Activated naive CD8-positive, alpha-beta T cell treated with anti-CD3 and anti-CD28 coated beads, Interleukin-2, amount 50 U/mL, for 24 hours (primary cell): Measurements from ENCODE around the gene APLP2.
"Not testable (repeated sequence)": the region's sequence is repeated elsewhere in the genome, so short reads cannot be mapped to it uniquely, and the experiment has no call there.

ENCODE experiments used
- ATAC-seq: fragments of 150-1000 bp; cut with Tn5 transposase; one replicate; pipeline ENCODE4 v1.10.0; 2021
- DNase-seq: peaks from one replicate; pipeline ENCODE4 v3.0.0; 2021
- H3K27ac Mint-ChIP-seq: one replicate; pipeline ENCODE4 v1.8.0; 2021; ENCODE audit warnings: mild to moderate bottlenecking, mixed read lengths
- H3K27me3 Mint-ChIP-seq: one replicate; pipeline ENCODE4 v1.8.0; 2021; ENCODE audit warnings: mixed read lengths
- H3K36me3 Mint-ChIP-seq: one replicate; pipeline ENCODE4 v1.8.0; 2021; ENCODE audit warnings: low read depth, mixed read lengths
- H3K4me1 Mint-ChIP-seq: one replicate; pipeline ENCODE4 v1.8.0; 2021; ENCODE audit warnings: mixed read lengths
- H3K4me3 Mint-ChIP-seq: one replicate; pipeline ENCODE4 v1.8.0; 2021; ENCODE audit warnings: mild to moderate bottlenecking, moderate library complexity, mixed read lengths
- H3K9me3 Mint-ChIP-seq: one replicate; pipeline ENCODE4 v1.8.0; 2021; ENCODE audit warnings: mixed read lengths

The APLP2 gene

DNA sequence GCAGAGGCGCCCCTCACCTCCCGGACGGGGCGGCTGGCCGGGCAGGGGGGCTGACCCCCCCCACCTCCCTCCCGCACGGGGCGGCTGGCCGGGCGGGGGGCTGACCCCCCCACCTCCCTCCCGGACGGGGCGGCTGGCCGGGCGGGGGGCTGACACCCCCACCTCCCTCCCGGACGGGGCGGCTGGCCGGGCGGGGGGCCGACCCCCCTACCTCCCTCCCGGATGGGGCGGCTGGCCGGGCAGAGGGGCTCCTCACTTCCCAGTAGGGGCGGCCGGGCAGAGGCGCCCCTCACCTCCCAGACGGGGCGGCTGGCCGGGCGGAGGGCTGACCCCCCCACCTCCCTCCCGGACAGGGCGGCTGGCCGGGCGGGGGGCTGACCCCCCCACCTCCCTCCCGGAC lies 21.5 kb downstream of the APLP2 start:
- not testable (repeated sequence) for DNase-seq, ATAC-seq, H3K27ac Mint-ChIP-seq, H3K4me3 Mint-ChIP-seq, H3K9me3 Mint-ChIP-seq, H3K27me3 Mint-ChIP-seq, H3K36me3 Mint-ChIP-seq
- H3K4me1 Mint-ChIP-seq, result peaks cover 16% of the 10 kb centered on the region

DNA sequence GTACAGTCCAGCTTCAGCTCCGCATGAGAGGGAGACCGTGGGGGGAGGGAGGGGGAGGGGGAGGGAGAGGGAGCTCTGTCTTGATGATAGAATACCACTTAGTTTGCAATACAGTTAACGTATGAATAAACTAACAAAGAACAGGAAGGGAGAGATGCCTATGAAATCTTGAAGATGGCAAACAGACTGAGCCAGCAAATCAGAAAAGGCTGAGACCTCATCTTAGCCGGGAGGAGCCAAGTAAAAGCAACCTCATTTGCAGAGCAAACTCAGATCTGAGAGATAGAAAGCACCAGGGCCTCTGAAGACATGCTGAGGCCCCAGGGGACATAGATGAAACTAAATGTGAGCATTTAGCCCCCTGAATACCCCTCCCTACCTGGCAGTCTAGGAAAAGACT lies 23.0 kb downstream of the APLP2 start:
- ATAC-seq (no peak), DNase-seq (no peak)
- H3K4me1 Mint-ChIP-seq, result peaks cover 10% of the 10 kb centered on the region
- no peak overlapping the region for H3K4me3 Mint-ChIP-seq
- H3K36me3 Mint-ChIP-seq, result no peaks in the 10 kb centered on the region
- no peaks in the 10 kb centered on the region for H3K27me3 Mint-ChIP-seq
- no peak overlapping the region for H3K27ac Mint-ChIP-seq
- H3K9me3 Mint-ChIP-seq, result no peaks in the 10 kb centered on the region

DNA sequence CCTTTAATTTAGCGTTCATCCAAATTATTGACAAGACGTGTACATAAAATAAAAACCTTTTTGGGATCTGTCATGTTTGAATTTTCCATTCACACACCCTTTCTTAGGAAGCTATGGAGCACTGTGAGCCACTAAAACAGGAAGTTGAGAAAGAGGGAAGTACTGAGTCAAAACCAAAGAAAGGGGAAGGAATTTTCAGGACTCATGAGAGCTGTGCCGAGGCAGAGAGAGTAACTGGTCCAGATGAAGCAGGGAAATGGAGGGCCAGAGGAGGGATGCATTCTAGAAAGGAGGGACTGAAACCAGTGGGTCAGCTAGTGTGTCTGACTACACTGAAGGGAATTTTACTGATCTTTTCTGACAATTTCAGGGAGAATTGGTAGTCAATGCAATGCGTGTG lies 24.9 kb downstream of the APLP2 start:
- ATAC-seq, result no peak
- no peak for DNase-seq
- Mint-ChIP-seq H3K4me1 (peaks cover 6% of the 10 kb centered on the region), H3K36me3 (no peaks in the 10 kb centered on the region), H3K27ac (no peak overlapping the region), H3K9me3 (no peaks in the 10 kb centered on the region), H3K4me3 (no peak overlapping the region), H3K27me3 (no peaks in the 10 kb centered on the region)

DNA sequence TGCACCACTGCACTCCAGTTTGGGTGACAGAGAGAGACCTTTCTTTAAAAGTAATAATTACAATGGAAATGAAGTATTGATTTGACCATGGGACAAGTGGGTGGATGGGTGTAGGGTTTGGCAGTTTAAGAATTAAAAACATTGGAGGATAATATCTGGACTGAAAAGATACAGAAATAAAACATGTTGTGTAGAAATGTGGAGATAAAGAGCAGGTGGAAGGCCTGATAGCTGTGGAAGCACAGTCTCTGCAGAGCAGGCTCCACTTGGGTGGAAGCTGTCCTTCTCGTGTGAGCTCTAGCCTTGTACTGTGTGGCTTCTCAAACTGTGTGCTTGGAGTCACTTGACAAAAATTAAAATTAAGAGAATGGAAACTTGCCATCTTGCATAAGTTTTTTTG lies 25.6 kb downstream of the APLP2 start:
- Mint-ChIP-seq H3K27me3 (no peaks in the 10 kb centered on the region), H3K36me3 (no peaks in the 10 kb centered on the region), H3K4me1 (peaks cover 6% of the 10 kb centered on the region), H3K9me3 (no peaks in the 10 kb centered on the region), H3K27ac (no peak overlapping the region), H3K4me3 (no peak overlapping the region)
- DNase-seq, result no peak
- no peak for ATAC-seq

DNA sequence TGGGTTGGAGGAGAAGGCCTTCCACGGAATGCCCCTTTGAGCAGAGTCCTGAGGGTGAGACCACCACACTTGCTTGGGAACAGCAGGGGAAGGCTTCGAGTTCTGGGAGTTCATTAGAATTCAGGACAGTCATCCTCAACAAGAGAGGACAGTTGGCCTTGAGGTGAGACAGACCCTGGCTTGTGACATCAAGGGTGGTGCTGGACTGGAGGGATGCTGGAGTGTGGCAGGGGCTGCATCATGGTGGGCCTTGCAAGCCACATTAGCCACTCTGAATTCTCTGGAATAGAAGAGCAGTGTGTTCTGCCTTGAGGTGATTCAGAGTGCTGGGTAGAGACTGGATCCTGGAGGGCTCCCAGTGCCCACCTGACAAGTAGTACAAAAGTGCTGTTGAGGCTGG lies 26.3 kb downstream of the APLP2 start:
- Mint-ChIP-seq H3K4me3 (no peak overlapping the region), H3K9me3 (no peaks in the 10 kb centered on the region), H3K36me3 (no peaks in the 10 kb centered on the region), H3K27me3 (no peaks in the 10 kb centered on the region), H3K27ac (no peak overlapping the region), H3K4me1 (peaks cover 6% of the 10 kb centered on the region)
- ATAC-seq (no peak), DNase-seq (no peak)

DNA sequence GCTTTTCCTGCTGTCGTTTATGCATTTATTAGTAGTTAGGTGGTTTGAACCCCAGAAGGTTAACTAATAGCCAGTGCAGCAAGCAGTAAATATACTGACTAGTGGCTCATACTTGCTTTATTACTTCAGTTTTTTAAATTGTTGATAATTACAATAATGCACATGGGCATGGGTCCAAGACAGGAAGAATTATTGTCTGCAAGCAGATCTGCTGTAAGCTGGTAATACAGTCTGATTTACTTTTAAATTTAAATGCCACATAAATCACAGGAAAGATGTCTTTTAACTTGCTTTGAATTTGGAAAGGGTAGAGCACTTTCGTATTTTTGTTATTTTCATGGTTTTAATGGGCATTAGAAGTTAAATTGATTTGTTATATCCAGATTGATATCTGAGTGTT lies 27.1 kb downstream of the APLP2 start:
- DNase-seq (no peak), ATAC-seq (no peak)
- Mint-ChIP-seq H3K4me1 (peaks cover 6% of the 10 kb centered on the region), H3K4me3 (no peak overlapping the region), H3K27me3 (no peaks in the 10 kb centered on the region), H3K36me3 (no peaks in the 10 kb centered on the region), H3K27ac (no peak overlapping the region), H3K9me3 (no peaks in the 10 kb centered on the region)

DNA sequence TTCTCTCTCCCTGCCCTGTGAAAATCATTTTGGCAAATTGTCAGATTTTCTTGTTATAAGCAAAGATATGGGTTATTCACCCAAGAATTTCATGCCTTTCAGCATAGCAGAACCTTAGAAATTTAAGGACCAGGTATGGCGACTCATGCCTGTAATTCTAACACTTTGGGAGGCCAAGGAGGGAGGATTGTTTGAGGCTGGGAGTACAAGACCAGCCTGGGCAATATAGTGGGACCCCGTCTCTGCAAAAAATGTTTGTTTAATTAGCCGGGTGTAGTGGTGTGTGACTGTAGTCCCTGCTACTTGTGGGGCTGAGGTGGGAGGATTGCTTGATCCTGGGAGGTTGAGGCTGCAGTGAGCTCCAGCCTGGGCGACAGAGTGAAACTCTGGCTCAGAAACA lies 27.6 kb downstream of the APLP2 start:
- H3K4me1 Mint-ChIP-seq, result peaks cover 7% of the 10 kb centered on the region

DNA sequence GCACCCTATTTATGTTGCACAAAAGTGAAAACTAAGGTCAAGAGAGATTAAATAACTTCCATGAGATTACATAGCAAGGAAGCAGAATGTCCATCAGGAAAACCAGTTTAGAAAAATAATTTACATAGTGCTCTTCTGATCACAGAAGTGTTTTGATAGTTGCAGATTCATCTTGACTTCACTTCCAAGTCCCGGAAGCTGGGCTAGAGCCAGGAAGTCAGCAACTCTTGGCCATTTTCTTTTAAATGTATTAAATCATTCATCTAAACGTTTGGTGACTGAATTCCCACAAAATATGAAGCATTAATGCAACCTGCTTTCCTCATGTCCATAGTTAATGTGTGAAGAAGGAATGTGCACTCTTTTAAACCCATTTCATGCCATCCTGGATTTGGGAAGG lies 29.7 kb downstream of the APLP2 start:
- Mint-ChIP-seq H3K9me3 (no peaks in the 10 kb centered on the region), H3K4me1 (peaks cover 7% of the 10 kb centered on the region), H3K4me3 (no peak overlapping the region), H3K36me3 (no peaks in the 10 kb centered on the region), H3K27ac (no peak overlapping the region), H3K27me3 (no peaks in the 10 kb centered on the region)
- ATAC-seq, result no peak
- no peak for DNase-seq

More for the DNA sequence above, 27.6 kb downstream of the APLP2 start:
- H3K4me3 Mint-ChIP-seq, result no peak overlapping the region
- H3K9me3 Mint-ChIP-seq, result no peaks in the 10 kb centered on the region
- DNase-seq (no peak), ATAC-seq (no peak)
- H3K36me3 Mint-ChIP-seq, result no peaks in the 10 kb centered on the region
- no peaks in the 10 kb centered on the region for H3K27me3 Mint-ChIP-seq
- no peak overlapping the region for H3K27ac Mint-ChIP-seq

DNA sequence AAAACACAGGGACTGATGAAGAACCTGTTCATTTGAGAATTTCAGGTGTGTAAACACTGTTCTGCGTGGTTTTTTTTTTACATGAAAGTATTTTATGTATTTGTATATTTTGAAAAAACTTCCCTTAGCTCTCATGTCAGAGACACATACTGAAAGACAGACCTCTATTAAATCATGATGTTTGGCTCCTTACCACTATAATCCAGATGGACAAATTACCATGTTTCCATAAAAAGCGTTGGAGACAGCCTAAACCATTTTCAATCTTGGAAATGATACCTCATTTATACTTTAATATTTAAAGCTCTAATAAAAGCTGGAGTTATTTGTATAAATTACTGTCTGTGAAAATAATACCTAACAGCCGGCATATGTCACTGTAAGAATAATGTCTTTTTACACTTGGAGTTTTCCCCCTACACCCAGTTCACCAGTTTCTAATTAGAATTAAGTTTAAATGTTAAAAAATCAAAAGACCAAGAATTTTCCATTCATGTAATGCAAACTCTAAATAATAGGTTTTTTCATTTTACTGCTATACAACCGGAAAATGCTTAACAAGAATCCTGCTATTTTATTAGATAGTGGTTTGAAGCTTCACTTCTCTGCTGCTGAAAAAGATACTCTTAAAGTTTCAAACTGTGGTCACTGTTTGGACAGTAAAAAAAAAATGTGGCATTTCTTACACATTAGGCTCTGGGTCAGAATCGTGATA lies 30.8 kb downstream of the APLP2 start:
- no peak for ATAC-seq
- H3K36me3 Mint-ChIP-seq, result no peaks in the 10 kb centered on the region
- no peak overlapping the region for H3K4me3 Mint-ChIP-seq
- H3K4me1 Mint-ChIP-seq, result peaks cover 2% of the 10 kb centered on the region
- no peak for DNase-seq
- H3K27me3 Mint-ChIP-seq, result no peaks in the 10 kb centered on the region
- H3K9me3 Mint-ChIP-seq, result no peaks in the 10 kb centered on the region
- no peak overlapping the region for H3K27ac Mint-ChIP-seq

DNA sequence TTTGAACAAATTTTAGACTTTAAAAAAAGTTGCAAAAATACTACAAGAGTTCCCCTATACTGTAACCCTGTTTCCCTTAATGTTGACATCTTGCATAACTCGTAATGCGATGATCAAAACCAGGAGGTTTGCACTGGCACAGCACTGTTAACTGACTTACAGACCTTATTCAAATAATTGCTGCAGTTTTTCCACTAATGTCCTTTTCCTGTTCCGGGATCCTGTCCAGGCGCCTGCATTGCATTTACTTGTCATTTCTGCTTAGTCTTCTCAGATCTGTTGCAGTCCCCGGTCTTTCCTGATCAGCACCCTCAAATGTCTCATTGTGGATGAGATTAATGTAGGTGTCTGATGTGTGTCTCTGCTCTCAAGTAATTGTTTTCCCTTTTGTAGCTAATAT lies 32.0 kb downstream of the APLP2 start:
- Mint-ChIP-seq H3K4me3 (no peak overlapping the region), H3K27me3 (no peaks in the 10 kb centered on the region), H3K36me3 (peaks cover 6% of the 10 kb centered on the region), H3K27ac (no peak overlapping the region), H3K9me3 (no peaks in the 10 kb centered on the region), H3K4me1 (peaks cover 6% of the 10 kb centered on the region)
- ATAC-seq (no peak), DNase-seq (no peak)

DNA sequence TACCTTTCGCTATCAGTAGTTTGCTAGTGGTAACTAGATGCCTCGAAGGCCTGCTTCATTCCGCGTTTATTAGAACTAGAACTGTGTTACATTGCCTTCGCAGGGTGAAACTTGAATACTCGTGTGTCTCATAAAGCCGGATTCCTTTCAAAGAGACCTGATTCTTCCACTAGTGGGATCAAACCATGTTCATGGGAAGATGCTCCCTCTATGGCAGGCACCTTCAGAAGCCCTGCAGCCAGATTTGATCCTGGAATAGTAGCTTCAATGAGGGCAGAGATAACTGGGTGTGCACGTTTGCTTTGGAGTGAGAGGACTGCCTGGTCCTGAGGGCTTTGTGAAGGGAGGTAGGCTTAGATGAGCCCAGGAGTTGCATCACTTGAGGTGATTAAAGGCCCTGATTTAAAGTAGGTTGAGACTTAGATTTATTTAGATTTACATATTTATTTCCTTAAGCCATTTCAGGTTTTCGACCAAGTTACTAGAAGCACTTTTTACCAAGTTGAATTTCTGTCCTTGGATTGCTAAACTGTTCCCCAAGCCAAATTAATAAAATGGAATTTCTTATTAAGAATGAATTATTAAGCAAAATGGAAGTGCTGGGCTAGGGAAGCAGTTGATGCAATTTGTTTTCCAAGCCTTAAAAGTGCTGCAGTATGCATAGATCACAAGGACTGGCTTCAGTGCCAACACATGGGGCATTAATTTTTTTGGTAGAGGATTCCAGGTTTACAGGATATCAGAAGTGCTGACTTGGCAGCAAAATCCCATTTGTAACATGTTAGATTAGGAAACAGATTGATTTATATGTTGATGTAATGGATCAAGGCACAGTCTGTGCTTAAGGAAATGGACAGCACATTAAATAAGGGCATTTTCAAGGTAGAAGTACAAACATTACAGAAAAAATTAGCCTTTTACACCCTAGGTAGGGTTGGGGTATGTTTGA lies 32.9 kb downstream of the APLP2 start:
- Mint-ChIP-seq H3K36me3 (peaks cover 10% of the 10 kb centered on the region), H3K4me3 (no peak overlapping the region), H3K9me3 (no peaks in the 10 kb centered on the region), H3K4me1 (peaks cover 6% of the 10 kb centered on the region), H3K27me3 (no peaks in the 10 kb centered on the region), H3K27ac (no peak overlapping the region)
- ATAC-seq (no peak), DNase-seq (no peak)

DNA sequence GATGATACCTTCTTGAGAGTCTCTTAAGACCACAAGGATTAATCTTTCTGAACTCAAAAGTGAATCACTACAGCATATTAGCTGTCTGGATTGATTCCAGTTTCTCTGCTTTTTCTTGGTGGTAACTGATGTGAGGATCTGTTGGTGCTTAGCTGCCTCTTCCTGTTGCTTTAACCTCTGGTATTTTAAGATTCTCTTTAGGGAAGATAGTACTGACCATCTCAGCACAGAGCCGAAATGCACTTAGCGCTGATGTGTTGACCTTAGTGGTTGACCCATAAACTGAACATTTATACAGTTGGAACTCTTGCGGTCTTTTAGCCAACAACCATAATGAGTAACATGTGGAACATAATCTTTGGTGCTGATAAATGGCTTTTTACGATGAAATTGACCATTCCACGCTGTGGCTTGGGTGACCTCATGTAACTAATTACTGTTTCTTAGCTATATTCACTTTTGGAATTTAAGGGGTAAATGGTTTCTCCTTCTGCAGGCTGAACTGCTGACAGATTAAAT lies 33.7 kb downstream of the APLP2 start:
- peaks cover 11% of the 10 kb centered on the region for H3K36me3 Mint-ChIP-seq
- ATAC-seq, result no peak

DNA sequence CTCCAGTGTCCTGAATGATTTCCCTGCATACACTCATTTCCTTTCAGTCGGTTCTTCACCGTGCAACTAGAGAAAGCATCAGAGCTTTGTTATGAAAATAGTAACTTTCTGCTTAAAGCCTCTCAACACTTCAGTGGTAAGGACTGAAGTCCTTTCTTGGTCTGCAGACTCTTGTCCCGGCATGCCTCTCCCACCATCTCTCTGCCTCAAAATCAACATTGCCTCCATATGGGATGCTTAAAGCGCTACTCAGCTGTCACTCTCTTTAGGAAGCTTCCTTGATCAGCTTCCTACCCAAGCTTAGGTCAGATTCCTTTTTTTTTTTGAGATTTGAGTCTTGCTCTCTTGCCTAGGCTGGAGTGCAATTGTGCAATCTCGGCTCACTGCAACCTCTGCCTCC lies 36.7 kb downstream of the APLP2 start:
- Mint-ChIP-seq H3K9me3 (no peaks in the 10 kb centered on the region), H3K4me3 (no peak overlapping the region), H3K27ac (no peak overlapping the region)

More for the DNA sequence above, 33.7 kb downstream of the APLP2 start:
- Mint-ChIP-seq H3K4me3 (no peak overlapping the region), H3K9me3 (no peaks in the 10 kb centered on the region), H3K4me1 (peaks cover 6% of the 10 kb centered on the region), H3K27ac (no peak overlapping the region), H3K27me3 (no peaks in the 10 kb centered on the region)
- DNase-seq, result no peak

DNA sequence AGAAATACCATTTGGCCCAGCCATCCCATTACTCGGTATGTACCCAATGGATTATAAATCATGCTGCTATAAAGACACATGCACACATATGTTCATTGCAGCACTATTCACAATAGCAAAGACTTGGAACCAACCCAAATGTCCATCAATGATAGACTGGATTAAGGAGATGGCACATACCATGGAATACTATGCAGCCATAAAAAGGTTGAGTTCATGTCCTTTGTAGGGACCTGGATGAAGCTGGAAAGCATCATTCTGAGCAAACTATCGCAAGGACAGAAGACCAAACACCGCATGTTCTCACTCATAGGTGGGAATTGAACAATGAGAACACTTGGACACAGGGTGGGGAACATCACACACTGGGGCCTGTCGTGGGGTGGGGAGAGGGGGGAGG lies 39.0 kb downstream of the APLP2 start:
- H3K4me1 Mint-ChIP-seq, DNase-seq, H3K9me3 Mint-ChIP-seq, H3K27ac Mint-ChIP-seq, H3K4me3 Mint-ChIP-seq, H3K27me3 Mint-ChIP-seq, ATAC-seq: not testable (repeated sequence)
- H3K36me3 Mint-ChIP-seq, result peaks cover 35% of the 10 kb centered on the region

More for the DNA sequence above, 36.7 kb downstream of the APLP2 start:
- ATAC-seq, result no peak
- peaks cover 6% of the 10 kb centered on the region for H3K4me1 Mint-ChIP-seq
- no peaks in the 10 kb centered on the region for H3K27me3 Mint-ChIP-seq
- DNase-seq, result no peak
- H3K36me3 Mint-ChIP-seq, result peaks cover 20% of the 10 kb centered on the region

DNA sequence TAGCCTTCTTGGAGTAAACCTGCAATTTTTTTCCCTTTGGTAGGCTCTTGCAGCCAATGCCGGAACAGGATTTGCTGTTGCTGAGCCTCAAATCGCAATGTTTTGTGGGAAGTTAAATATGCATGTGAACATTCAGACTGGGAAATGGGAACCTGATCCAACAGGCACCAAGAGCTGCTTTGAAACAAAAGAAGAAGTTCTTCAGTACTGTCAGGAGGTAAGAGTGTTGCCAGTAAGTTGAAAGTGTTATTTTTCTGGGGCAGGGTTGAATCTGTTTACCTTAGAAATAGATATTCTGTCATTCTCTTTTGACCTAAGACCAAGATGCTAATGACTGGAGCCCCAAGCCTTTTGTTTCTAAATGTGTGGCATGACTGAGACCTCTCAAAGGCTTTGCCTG lies 39.7 kb downstream of the APLP2 start:
- H3K27ac Mint-ChIP-seq, result no peak overlapping the region
- H3K36me3 Mint-ChIP-seq, result peaks cover 38% of the 10 kb centered on the region
- peaks cover 4% of the 10 kb centered on the region for H3K4me1 Mint-ChIP-seq
- no peaks in the 10 kb centered on the region for H3K27me3 Mint-ChIP-seq
- H3K4me3 Mint-ChIP-seq, result no peak overlapping the region
- ATAC-seq, result no peak
- DNase-seq, result no peak
- H3K9me3 Mint-ChIP-seq, result no peaks in the 10 kb centered on the region
